GM18526 (cell line): ENCODE measurements around the gene MTREX.

Experiments
- POLR2A ChIP-seq: IDR thresholded peaks from 3 replicates; pipeline ENCODE4 v1.6.1; 2011; ENCODE audit not compliant: insufficient read length; ENCODE audit errors: extremely low read depth

Gene MTREX

DNA sequence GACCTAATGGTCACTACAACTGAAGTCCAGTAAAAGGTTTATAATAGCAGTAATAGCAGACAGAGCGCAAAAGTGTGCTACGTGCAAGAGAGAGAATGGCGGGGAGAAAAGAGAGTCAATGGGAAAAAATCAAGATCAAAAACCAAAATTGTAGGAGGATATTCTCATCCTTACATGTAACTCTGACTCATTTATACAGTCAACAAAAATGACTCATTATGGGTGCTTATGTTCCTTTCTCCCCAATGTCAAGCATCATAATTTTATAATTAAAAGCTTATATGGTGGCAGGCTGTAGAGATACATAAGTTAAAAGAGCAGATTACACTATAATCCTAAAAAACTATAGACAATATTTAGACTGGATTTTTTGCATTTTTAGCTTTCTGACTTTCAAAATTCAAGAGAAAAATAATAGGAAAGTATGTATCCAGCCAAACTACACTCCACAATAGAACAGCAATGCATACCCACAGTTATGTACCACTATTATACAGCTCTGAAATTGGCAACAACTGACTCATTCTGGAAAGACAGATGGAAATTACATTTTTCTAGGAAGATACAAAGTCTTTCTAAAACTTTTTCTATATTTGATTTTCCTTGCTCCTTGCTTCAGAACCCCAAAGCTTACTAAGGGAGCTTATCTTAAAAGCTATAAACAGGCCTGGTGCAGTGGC is 148.6 kb downstream of the MTREX start:
- no peak for TF ChIP-seq POLR2A

DNA sequence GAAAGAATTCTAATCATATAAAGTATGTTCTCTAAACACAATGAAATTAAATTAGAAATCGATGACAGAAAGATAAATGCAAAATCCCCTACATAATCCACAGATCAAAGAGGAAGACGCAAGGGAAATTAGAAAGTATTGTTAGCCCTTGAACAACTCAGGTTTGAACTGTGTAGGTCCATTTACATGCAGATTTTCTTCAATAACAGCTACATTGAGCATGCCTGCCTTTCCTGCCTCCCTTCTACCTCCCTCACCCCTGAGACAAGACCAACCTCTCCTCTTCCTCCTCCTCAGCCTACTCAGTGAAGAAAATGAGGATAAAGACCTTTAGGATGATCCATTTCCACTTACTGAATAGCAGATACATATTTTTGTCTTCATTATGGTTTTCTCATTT is 151.8 kb downstream of the MTREX start:
- no peak for TF ChIP-seq POLR2A

DNA sequence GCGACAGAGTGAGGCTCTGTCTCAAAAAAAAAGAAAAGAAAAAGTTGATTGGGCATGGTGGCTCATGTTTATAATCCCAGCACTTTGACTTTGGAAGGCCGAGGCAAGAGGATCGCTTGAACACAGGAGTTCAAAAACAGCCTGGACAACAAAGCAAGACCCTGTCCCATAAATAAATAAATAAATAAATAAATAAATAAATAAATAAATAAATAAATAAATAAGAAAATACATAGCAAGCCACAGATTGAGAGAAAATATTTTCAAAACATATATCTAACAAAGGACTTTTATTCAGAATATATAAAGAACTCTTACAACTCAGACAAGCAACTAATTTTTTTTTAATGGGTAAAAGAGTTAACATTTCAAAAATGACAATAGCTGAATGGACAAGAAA is 155.8 kb downstream of the MTREX start:
- TF ChIP-seq POLR2A, result no peak

DNA sequence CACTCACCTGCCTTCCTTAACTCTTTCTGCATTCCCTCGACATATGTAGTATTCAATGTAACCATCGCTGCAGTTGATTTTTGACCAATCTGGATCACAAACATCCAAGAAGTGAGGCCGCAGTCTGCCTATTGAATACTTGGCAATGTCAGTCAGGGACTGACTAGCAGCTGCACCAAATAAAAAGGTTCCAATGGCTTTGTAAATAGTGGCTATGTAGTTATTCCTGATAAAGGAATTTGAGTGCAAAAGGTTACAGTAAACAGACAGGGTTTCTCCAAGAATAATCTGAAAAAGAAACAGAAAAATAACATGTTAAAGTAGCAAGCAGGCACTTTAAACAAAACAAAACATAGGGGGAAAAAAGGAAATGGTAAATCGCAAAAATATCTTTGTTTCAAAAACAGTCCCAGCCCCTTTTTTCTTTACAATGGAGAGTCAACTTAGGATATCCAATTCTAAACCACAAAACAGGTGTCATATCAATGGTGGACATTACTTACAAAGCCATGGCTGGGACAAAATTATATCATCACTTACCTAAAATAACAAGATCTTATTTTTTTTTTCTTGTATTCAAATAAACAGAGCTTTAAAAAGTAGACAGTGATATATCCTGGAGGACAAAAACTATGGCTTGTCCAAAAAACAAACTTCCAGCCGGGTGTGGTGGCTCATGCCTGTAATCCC is 160.2 kb downstream of the MTREX start:
- no peak for TF ChIP-seq POLR2A

DNA sequence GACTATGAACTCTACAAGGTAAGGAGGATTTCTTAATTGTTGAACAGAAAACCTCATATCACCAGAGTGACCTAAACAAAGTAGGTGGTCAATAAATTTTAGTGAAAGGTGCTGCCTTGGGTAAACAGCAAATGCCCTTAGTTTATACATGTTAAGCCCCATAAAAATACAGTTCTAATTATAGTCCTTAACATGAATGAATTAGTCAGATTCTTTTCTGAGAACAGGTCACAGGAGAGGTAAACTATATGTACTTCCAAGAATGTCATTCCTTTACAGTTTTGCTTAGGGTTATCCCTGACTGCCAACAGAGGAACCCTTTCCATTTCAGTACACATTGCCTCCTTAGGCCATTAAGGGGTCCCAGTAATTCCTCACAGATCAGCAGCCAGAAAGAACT is 162.1 kb downstream of the MTREX start:
- no peak for TF ChIP-seq POLR2A

DNA sequence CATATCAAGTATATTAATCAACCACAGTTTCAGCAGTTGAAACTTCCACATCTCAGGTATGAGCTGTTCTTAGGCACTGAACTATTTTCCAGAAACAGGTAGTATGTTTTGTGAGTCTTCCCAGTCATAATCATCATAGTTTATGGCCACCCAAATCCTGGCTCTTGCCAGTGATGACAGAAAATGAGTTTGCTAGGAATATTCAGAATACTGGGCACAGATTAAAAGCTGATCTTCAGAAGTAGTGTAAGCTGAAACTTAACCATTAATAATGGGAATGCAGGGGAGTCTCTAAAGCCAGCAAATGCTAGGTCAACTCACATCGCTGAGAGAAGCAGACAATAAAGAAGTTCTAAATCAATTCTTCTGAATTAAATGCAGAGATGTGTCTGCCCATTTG is 162.5 kb downstream of the MTREX start:
- TF ChIP-seq POLR2A, result no peak

DNA sequence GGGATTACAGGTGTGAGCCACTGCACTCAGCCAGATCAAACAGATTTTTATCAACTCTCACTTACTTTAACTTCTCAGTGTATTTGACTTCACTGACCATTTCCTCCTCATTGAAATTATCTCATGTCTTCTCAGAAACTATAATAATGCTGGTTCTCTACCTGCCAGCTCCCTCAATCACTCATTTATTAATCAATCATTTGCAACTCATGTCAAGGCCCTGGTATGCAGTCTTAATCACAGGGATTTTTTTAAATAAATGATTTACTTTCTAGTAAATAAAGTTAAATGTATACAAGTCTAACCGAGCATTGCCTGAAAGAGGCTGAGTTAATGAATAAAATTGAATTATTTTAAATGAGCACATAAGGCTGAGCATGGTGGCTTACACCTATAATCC is 163.7 kb downstream of the MTREX start:
- TF ChIP-seq POLR2A, result no peak

DNA sequence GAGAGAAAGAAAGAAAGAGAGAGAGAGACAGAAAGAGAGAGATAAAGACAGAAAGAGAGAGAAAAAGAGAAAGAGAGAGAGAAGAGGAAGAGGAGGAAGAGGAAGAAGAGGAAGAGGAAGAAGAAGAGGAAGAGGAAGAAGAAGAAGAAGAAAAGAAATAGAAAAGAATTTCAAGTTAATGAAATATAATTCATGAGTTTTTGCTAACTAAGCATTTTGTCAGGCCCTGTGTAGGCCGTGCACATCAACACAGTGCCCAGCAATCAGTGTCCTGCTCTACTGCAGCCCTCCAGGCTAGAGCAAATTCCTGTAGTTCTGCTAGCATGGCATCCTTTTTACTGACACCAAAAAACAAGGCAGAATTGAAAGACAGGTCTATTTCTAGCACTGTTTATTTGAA is 164.9 kb downstream of the MTREX start:
- TF ChIP-seq POLR2A, result no peak
